ENCODE measurements around the gene IFT27.
"Not testable (repeated sequence)": the region's sequence is repeated elsewhere in the genome, so short reads cannot be mapped to it uniquely, and the experiment has no call there.

The IFT27 gene

GRCh38 chr22:36741968-36742367, 34.0 kb downstream of the IFT27 start:
- DNase-seq = no peak

- DNase-seq = no peak
Observed at GRCh38 chr22:36741204-36741793, 34.6 kb downstream of the IFT27 start.

DNA sequence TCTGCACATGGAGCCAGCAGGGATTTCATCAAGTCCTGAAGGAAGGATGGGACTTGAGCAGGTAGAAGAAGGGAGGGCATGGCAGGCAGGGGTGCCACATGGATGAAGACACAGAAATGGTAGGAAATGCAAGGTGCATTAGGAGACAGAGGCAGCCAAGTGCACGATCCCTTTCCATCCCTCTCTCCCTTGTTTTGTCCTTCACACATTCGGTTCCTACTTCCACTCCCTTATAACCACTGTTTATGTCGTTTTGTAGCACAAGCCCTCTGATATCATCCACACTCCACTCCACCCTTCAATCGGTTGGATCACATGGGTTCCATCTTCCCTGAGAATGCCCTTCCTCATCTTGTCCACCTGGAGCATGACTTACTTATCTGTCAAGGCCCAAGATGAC, 35.2 kb downstream of the IFT27 start:
- no peak for DNase-seq

- DNase-seq = no peak
Observed at GRCh38 chr22:36739185-36739584, 36.7 kb downstream of the IFT27 start.

- no peak for DNase-seq
Observed at GRCh38 chr22:36738416-36739020, 37.4 kb downstream of the IFT27 start.

- no peak for DNase-seq
Observed at GRCh38 chr22:36737776-36738175, 38.1 kb downstream of the IFT27 start.

- DNase-seq = no peak
Observed at GRCh38 chr22:36736701-36737320, 39.1 kb downstream of the IFT27 start.

- no peak for DNase-seq
Observed at GRCh38 chr22:36734171-36735058, 41.5 kb downstream of the IFT27 start.

GRCh38 chr22:36733271-36733670, 42.6 kb downstream of the IFT27 start:
- DNase-seq = no peak

DNA sequence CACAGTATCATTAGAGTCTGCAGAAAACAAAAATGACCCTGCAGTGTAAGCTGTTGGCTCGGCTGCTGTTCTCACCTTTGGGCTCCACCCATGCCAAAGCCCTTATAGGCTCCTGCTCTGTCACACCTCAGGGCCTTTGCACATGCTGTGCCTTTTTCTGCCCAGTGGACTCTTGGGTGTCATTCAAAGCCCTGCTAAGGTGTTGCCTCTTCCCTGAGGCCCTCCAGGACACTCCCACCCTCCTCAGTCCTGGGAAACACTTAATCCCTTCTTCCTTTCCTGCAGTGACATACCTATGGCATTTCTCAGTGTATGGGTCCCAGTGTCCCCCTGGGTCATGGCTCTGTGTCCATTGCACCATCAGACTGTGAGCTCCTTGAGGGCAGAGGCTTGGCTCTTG, 43.3 kb downstream of the IFT27 start:
- DNase-seq = no peak

- no peak for DNase-seq
Observed at GRCh38 chr22:36731916-36732315, 44.0 kb downstream of the IFT27 start.

DNA sequence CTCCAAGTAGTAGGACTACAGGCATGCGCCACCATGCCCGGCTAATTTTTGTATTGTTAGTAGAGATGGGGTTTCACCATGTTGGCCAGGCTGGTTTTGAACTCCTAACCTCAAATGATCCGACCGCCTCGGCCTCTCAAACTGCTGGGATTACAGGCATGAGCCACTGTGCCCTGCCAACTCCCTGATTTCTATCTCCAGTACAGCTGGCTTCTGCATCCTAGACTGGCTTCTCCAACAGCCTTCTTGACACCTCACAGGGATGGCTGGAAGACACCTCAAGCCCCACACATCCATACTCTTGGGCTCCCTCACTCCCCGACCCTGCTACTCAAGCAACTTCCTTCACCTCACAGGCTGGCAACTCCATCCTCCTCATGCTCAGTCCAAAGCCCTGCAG, 44.6 kb downstream of the IFT27 start:
- not testable (repeated sequence) for DNase-seq

DNA sequence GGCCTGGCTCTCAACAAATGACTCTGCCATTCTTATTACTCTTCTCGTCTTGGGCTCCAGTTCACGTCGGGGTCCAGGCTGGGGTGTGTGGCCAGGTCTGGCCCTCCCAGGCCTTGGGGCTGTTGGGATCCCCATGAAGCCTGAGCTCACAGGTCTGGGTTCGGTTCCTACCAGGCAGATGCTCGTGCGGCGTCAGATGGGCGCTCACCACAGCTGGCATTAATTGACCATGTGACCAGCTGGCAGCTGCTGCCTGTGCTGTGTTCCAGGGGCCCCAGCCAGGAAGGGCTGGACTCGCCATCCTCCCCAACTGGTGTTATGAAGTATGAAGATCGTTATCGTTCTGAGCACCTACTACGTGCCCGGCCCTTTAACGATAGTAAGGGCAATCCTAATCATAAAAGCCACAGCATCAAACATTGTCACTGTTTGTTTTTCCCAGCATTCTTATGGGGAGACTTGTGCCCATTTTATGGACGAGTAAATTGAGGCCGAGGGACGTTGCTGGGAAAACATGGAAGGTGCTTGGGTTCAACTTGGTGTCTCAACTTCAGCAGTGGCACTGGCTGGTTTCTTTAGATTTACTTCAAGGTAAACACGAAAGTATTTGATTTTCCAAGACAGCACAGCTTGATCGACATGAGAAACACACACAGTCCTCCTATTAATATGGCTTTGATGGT, 45.6 kb downstream of the IFT27 start:
- no peak for DNase-seq

DNA sequence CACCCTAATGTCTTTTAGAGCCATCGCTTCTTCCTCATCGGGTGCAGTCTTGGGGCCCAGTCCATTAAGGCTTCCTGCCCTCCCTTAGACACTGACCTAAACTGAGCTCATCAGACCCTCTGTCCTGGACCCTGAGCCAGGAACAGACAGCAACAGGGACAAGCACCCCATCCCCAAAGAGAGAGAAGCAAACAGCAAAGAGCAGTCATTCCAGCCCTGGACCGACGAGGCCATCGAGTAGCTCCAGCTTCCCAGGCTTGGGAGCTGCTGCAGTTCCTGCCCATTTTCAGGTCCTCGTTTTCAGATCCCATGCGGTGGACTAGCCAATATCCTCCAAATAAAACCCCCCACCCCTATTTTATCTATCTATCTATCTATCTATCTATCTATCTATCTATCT, 46.6 kb downstream of the IFT27 start:
- no peak for DNase-seq

DNA sequence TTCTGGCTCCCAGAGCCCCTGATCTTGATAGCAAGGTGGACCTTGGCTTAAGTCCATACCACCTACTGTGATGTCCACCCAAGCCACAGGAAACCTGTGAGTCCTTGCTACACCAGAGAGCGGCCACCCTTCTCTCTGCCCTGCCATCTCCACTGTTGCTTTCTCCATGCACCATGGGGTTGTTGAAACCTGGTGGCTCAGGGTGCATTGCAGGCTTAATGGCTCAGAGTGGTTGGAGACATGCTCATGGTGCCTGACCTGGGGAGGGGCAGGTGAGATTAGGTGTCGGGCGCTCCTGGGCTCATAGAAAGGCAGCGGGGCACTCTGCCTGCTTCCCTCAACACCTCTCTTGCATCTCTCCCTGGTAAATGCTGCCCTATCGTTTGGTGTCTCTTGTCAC, 47.4 kb downstream of the IFT27 start:
- no peak for DNase-seq

DNA sequence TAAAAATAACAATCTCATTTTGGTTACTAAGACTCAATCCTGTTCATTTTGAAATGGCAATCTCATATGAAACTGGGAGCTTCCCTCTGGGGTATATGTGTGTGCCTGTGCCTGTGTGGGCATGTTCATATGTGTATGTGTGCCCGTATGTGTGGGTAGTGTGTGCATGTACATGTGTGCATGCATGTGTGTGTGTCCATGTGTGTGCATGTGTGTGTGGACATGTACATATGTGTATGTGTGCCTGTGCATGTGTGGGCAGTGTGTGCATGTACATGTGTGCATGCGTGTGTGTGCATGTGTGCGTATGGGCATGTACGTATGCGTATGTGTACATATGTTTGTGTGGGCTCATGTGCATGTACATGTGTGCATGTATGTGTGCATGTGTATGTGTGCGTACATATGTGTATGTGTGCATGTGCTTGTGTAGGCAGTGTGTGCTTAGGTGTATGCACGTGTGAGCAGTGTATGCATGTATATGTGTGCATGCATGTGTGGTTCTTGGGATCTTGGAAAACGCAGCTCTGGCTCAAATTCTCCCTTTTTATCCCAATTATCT, 47.9 kb downstream of the IFT27 start:
- no peak for DNase-seq

DNA sequence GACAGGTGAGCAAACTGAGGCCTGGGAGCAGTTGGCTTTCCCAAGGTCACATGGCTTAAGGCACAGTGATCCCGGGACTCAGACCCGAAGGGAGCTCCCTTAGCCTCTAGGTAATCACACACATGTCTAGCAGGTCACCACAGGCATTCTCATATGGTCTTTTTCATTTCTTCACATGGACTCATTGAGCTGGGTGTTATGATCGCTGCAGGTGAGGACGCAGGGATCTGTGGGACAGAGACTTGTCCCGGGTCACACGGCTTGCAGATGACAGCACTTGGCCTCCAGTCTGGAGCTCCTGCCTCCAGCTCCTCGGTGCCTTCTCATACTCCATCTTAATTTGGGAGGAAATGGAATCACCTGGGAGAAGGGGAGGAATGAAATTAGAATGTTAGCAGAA, 48.8 kb downstream of the IFT27 start:
- DNase-seq = no peak

DNA sequence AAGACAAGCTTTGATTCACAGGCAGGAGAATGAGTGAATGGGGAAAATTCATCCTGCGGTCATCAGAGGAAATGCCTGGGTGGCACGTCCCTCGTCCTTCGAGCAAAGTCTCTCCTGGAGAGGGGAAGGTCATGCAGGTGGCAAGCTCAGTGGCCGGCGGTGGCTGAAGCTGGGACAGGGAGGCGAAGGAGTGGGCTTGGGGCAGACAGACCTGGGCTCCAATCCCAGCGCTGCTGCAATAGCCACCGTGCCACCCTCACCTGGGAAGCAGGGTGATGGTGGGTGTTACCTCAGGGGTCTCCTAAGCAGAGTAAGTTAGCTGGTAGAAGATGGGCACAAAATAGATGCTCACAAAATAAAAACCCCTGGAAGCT, 49.9 kb downstream of the IFT27 start:
- DNase-seq = no peak

DNA sequence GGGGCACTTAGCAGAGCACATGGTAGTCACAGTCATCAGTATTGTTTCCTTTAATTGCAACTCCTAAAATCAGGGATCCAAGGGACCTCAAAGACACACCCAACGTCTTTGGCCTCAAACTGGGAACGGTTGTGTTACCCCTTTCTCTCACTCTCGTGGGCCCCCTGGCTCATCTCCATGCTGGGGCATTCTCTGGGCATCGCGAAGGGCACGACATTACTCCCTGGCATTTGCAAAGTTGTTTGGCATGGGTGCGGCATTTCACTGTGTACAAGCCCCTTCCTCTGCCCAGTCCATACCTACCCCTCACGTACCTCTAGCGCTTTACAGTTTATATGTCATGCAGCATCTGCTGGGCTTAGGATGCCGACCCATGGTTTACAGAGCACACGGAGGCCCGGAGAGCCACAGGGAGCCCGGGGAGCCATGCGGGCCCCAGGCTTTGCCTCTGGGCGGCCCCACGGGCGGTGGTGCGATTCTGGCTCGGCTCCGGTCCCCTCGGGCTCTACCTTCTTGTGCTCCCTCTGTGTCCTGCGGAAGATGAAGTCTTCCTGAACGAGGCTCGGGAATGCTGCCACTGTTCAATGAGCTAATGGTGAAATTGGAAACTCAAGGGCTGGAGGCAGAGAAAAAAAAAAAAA, 50.4 kb downstream of the IFT27 start:
- no peak for DNase-seq

DNA sequence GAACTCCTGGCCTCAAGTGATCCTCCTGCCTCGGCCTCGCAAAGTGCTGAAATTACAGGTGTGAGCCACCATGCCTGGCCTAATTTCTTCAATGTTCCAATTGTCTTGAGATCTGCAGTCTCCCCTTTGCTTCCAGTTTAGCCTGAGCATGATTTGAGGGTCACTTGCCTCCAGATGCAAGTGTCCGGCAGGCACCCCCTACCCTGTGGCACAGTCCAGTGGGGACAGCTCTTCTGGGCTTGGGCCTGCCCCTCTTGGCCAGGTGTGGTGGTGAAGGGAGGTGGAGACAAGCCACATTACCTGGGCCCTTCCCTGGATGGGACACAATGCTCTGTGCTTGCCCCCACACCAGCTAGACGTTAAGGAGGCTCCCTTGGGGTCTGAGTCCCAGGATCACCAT, 51.1 kb downstream of the IFT27 start:
- no peak for DNase-seq

DNA sequence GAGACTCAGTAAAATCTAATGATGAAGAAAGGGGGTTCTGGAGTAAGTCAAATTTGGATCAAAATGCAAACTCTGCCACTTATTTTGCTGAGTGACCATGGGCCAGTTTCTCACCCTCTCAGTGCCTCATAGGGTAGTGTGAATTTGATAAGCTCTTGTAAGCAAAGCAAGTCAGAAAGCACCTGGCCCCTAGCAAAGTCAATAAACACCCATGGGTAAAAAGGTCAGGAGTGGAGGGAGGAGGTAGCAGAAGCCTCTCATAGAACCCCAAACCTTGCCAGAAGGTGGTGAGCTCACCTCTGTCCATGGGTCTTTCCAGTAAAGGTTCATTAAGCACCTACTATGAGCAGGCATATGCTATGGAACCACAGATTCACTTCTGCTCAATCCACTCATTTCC, 53.9 kb downstream of the IFT27 start:
- no peak for DNase-seq

DNA sequence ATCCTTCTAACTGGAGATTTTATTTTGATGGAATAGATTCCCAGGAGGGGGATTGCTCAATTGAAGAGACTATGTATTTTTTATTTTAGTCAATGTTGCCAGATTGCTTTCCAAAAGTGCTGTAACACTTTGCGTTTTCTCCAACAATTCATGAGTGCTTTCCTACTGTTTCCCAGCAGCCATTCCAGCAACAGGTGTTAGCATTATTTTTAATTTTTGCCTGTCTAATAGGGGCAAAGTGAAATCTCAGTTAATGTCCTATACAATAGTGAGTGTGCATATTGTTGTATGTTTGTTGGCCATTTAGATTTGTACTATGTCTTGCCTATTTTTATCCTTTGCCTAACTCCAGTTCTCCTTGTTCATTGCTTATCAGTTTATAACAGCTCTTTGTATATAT, 60.3 kb downstream of the IFT27 start:
- no peak for DNase-seq

Data from activated gamma-delta T cell (primary cell).